ENCODE results near the gene YTHDF2.
A peak's percentile ranks its signal among the peaks of the same experiment; 100 is the strongest.
"Not testable (repeated sequence)": the region's sequence is repeated elsewhere in the genome, so short reads cannot be mapped to it uniquely, and the experiment has no call there.

The YTHDF2 gene

DNA sequence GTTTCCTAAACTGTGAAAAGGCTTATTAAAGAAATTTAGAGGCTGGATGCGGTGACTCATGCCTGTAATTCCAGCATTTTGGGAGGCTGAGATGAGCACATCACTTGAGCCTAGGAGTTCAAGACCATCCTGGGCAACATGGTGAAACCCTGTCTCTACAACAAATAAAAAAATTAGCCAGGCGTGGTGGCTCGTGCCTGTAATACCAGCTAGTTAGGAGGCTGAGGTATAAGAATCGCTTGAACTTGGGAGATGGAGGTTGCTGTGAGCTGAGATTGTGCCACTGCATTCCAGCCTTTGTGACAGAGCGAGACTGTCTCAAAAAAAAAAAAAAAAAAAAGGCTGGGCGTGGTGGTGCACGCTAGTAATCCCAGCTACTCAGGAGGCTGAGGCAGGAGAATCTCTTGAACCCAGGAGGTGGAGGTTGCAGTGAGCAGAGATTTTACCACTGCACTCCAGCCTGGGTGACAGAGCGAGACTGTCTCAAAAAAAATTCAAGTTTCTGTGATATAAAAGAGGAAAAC is 14.1 kb downstream of the YTHDF2 start:
- not testable (repeated sequence) for H4K8ac ChIP-seq (ENCODE audit: low read length); H3K27me3 ChIP-seq (ENCODE audit: control insufficient read depth in 1 of 2, insufficient read depth in 1 of 2, low read length in 2 of 2); H3K4me2 ChIP-seq (ENCODE audit: low read length, poor library complexity, severe bottlenecking); H2BK5ac ChIP-seq (ENCODE audit: low read depth, low read length, poor library complexity, severe bottlenecking); H3K27ac ChIP-seq (ENCODE audit: low read length, poor library complexity, severe bottlenecking); H3K23ac ChIP-seq (ENCODE audit: low read length in 2 of 2); H2BK12ac ChIP-seq (ENCODE audit: low read length in 2 of 2); H3K79me1 ChIP-seq (replicated peaks; ENCODE audit: low read length, poor library complexity, severe bottlenecking); H3K4ac ChIP-seq (ENCODE audit: low read depth in 1 of 2, low read length in 2 of 2); H3K4me1 ChIP-seq (ENCODE audit: control insufficient read depth, insufficient read depth, low read depth, low read length); H2BK120ac ChIP-seq (ENCODE audit: low read depth, low read length); H3K9me3 ChIP-seq (ENCODE audit: control insufficient read depth, low read length); H2BK15ac ChIP-seq (ENCODE audit: low read depth, poor library complexity, severe bottlenecking); H4K91ac ChIP-seq (ENCODE audit: low read length); H2AFZ ChIP-seq (ENCODE audit: low read depth, low read length); H2AK5ac ChIP-seq (ENCODE audit: low read length, severe bottlenecking); H3K18ac ChIP-seq (ENCODE audit: low read depth in 1 of 2, low read length in 2 of 2); H3K14ac ChIP-seq (ENCODE audit: low read length in 2 of 2)
- peak; percentile 44 for DNase-seq
- H3K4me3 ChIP-seq (ENCODE audit: insufficient read depth in 1 of 2, low read depth in 1 of 2, low read length in 2 of 2), result peak overlapping the region in 1 of 2 experiments; percentile 35
- peak overlapping the region; percentile 59 for H3K9ac ChIP-seq (ENCODE audit: low read length)
- H3K36me3 ChIP-seq (ENCODE audit: control insufficient read depth in 1 of 2, insufficient read depth in 2 of 2, low read depth in 1 of 2, low read length in 2 of 2), result peaks cover 19 to 36% of the 10 kb centered on the region in 2 experiments
- 70% methylated on average over 7 of the region's 8 CpGs for WGBS

DNA sequence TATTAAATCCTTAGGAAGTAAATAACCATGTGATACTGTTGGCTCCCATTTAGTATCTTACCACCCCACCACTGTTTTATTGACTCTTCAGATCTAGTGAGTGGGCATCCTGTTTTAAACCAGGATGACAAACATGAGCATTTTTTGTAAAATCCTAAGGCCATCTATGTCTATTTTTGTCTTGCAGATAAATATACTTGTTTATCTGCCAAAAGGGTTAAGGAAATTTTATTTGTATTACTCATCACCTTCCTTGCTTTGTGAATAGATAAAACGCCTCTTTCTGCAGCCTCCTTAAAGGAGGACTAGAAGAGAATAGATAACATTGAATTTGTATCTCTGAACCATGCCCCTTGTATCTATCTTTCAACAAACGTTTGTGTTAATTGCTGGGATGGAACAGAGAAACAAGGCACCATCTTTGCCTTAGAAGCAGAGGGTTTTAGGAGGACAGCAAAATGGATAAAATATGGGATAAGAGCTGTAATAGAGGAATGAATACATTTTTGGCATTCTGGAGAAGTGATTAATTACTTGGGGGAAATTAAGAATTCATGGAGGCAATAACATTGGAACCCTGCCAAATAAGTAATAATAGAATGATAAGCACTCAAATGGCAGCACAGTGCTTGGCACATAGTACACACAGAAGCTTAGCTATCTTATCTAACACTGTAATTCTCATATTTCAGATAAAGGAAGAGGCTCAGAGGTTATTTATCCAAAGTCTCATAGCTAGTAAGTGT is 14.7 kb downstream of the YTHDF2 start:
- no peak overlapping the region for H2AFZ ChIP-seq (ENCODE audit: low read depth, low read length)
- no peak overlapping the region for H2BK5ac ChIP-seq (ENCODE audit: low read depth, low read length, poor library complexity, severe bottlenecking)
- no peak overlapping the region for H2AK5ac ChIP-seq (ENCODE audit: low read length, severe bottlenecking)
- WGBS, result 6% methylated on average over 1 of the region's 2 CpGs
- H3K18ac ChIP-seq (ENCODE audit: low read depth in 1 of 2, low read length in 2 of 2), result no peak overlapping the region
- no peak overlapping the region for H2BK120ac ChIP-seq (ENCODE audit: low read depth, low read length)
- peaks cover 18 to 34% of the 10 kb centered on the region in 2 experiments for H3K36me3 ChIP-seq (ENCODE audit: control insufficient read depth in 1 of 2, insufficient read depth in 2 of 2, low read depth in 1 of 2, low read length in 2 of 2)
- H3K79me1 ChIP-seq (replicated peaks; ENCODE audit: low read length, poor library complexity, severe bottlenecking), result no peaks in the 10 kb centered on the region
- peak overlapping the region; percentile 59 for H3K9ac ChIP-seq (ENCODE audit: low read length)
- peak; percentile 80 for DNase-seq
- H3K4me1 ChIP-seq (ENCODE audit: control insufficient read depth, insufficient read depth, low read depth, low read length), result peaks cover 7% of the 10 kb centered on the region
- no peak overlapping the region for H4K91ac ChIP-seq (ENCODE audit: low read length)
- H3K4me2 ChIP-seq (ENCODE audit: low read length, poor library complexity, severe bottlenecking), result no peak overlapping the region
- H3K4me3 ChIP-seq (ENCODE audit: insufficient read depth in 1 of 2, low read depth in 1 of 2, low read length in 2 of 2), result peak overlapping the region in 1 of 2 experiments; percentile 35
- no peak overlapping the region for H3K27ac ChIP-seq (ENCODE audit: low read length, poor library complexity, severe bottlenecking)
- H3K23ac ChIP-seq (ENCODE audit: low read length in 2 of 2), result no peak overlapping the region
- no peak overlapping the region for H2BK15ac ChIP-seq (ENCODE audit: low read depth, poor library complexity, severe bottlenecking)
- H3K9me3 ChIP-seq (ENCODE audit: control insufficient read depth, low read length), result no peaks in the 10 kb centered on the region
- no peak overlapping the region for H2BK12ac ChIP-seq (ENCODE audit: low read length in 2 of 2)
- no peak overlapping the region for H3K4ac ChIP-seq (ENCODE audit: low read depth in 1 of 2, low read length in 2 of 2)
- H3K14ac ChIP-seq (ENCODE audit: low read length in 2 of 2), result no peak overlapping the region
- no peak overlapping the region for H4K8ac ChIP-seq (ENCODE audit: low read length)
- H3K27me3 ChIP-seq (ENCODE audit: control insufficient read depth in 1 of 2, insufficient read depth in 1 of 2, low read length in 2 of 2), result no peaks in the 10 kb centered on the region

DNA sequence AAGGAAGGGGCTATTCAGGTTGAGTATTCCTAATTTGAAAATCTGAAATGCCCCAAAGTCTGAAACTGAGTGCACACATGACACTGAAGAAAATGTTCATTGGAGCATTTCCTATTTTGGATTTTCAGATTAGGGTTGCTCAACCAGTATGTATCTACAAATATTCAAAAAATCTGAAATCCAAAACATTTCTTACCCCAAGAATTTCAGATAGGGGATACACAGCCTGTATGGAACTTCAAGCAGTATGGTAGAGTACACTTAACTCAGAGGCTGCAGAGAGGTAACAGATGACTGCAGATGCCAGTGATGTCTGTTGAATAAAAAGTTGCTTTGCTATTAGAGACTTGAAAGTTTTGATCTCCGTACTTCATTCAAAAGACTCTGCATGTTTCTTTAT is 19.0 kb downstream of the YTHDF2 start:
- H3K4me1 ChIP-seq (ENCODE audit: control insufficient read depth, insufficient read depth, low read depth, low read length), result peaks cover 7% of the 10 kb centered on the region
- no peak for DNase-seq
- H3K27ac ChIP-seq (ENCODE audit: low read length, poor library complexity, severe bottlenecking), result no peak overlapping the region
- no peaks in the 10 kb centered on the region for H3K79me1 ChIP-seq (replicated peaks; ENCODE audit: low read length, poor library complexity, severe bottlenecking)
- no peak overlapping the region for H4K8ac ChIP-seq (ENCODE audit: low read length)
- H2BK12ac ChIP-seq (ENCODE audit: low read length in 2 of 2), result no peak overlapping the region
- no peak overlapping the region for H2AK5ac ChIP-seq (ENCODE audit: low read length, severe bottlenecking)
- H3K23ac ChIP-seq (ENCODE audit: low read length in 2 of 2), result no peak overlapping the region
- no peak overlapping the region for H3K18ac ChIP-seq (ENCODE audit: low read depth in 1 of 2, low read length in 2 of 2)
- H3K9ac ChIP-seq (ENCODE audit: low read length), result peak overlapping the region; percentile 10
- H3K4me2 ChIP-seq (ENCODE audit: low read length, poor library complexity, severe bottlenecking), result no peak overlapping the region
- H2BK15ac ChIP-seq (ENCODE audit: low read depth, poor library complexity, severe bottlenecking), result no peak overlapping the region
- H3K4ac ChIP-seq (ENCODE audit: low read depth in 1 of 2, low read length in 2 of 2), result no peak overlapping the region
- no peak overlapping the region for H2BK120ac ChIP-seq (ENCODE audit: low read depth, low read length)
- H4K91ac ChIP-seq (ENCODE audit: low read length), result no peak overlapping the region
- no peak overlapping the region for H2BK5ac ChIP-seq (ENCODE audit: low read depth, low read length, poor library complexity, severe bottlenecking)
- H2AFZ ChIP-seq (ENCODE audit: low read depth, low read length), result no peak overlapping the region
- no peak overlapping the region for H3K4me3 ChIP-seq (ENCODE audit: insufficient read depth in 1 of 2, low read depth in 1 of 2, low read length in 2 of 2)
- H3K14ac ChIP-seq (ENCODE audit: low read length in 2 of 2), result no peak overlapping the region
- H3K36me3 ChIP-seq (ENCODE audit: control insufficient read depth in 1 of 2, insufficient read depth in 2 of 2, low read depth in 1 of 2, low read length in 2 of 2), result peaks cover 20 to 55% of the 10 kb centered on the region in 2 experiments
- H3K27me3 ChIP-seq (ENCODE audit: control insufficient read depth in 1 of 2, insufficient read depth in 1 of 2, low read length in 2 of 2), result no peaks in the 10 kb centered on the region
- 100% methylated on average over 1 of the region's 1 CpG for WGBS
- no peaks in the 10 kb centered on the region for H3K9me3 ChIP-seq (ENCODE audit: control insufficient read depth, low read length)

- Histone ChIP-seq H3K36me3 (ENCODE audit: control insufficient read depth in 1 of 2, insufficient read depth in 2 of 2, low read depth in 1 of 2, low read length in 2 of 2) (peaks cover 21 to 63% of the 10 kb centered on the region in 2 experiments), H2BK5ac (ENCODE audit: low read depth, low read length, poor library complexity, severe bottlenecking) (no peak overlapping the region), H2AFZ (ENCODE audit: low read depth, low read length) (no peak overlapping the region), H3K4me2 (ENCODE audit: low read length, poor library complexity, severe bottlenecking) (no peak overlapping the region), H3K23ac (ENCODE audit: low read length in 2 of 2) (no peak overlapping the region), H3K27me3 (ENCODE audit: control insufficient read depth in 1 of 2, insufficient read depth in 1 of 2, low read length in 2 of 2) (no peaks in the 10 kb centered on the region), H3K9ac (ENCODE audit: low read length) (peak overlapping the region; percentile 4), H3K18ac (ENCODE audit: low read depth in 1 of 2, low read length in 2 of 2) (no peak overlapping the region), H2BK12ac (ENCODE audit: low read length in 2 of 2) (no peak overlapping the region), H3K79me1 (replicated peaks; ENCODE audit: low read length, poor library complexity, severe bottlenecking) (no peaks in the 10 kb centered on the region), H4K8ac (ENCODE audit: low read length) (no peak overlapping the region), H3K4me1 (ENCODE audit: control insufficient read depth, insufficient read depth, low read depth, low read length) (peaks cover 5% of the 10 kb centered on the region), H3K4ac (ENCODE audit: low read depth in 1 of 2, low read length in 2 of 2) (no peak overlapping the region), H2BK120ac (ENCODE audit: low read depth, low read length) (no peak overlapping the region), H3K14ac (ENCODE audit: low read length in 2 of 2) (no peak overlapping the region), H3K27ac (ENCODE audit: low read length, poor library complexity, severe bottlenecking) (no peak overlapping the region), H4K91ac (ENCODE audit: low read length) (no peak overlapping the region), H3K9me3 (ENCODE audit: control insufficient read depth, low read length) (no peaks in the 10 kb centered on the region), H2BK15ac (ENCODE audit: low read depth, poor library complexity, severe bottlenecking) (no peak overlapping the region), H3K4me3 (ENCODE audit: insufficient read depth in 1 of 2, low read depth in 1 of 2, low read length in 2 of 2) (no peak overlapping the region), H2AK5ac (ENCODE audit: low read length, severe bottlenecking) (no peak overlapping the region)
- WGBS, result 72% methylated on average over 4 of the region's 5 CpGs
- DNase-seq, result no peak
Measured at GRCh38 chr1:28756846-28757245, 20.1 kb downstream of the YTHDF2 start.
